GM10266 (cell line): ENCODE measurements around the gene STK24.

Experiments
- DNase-seq: peaks from one replicate; pipeline ENCODE4 v3.0.0; 2012; ENCODE audit errors: extremely low spot score
- TF ChIP-seq, protein P1 (sequence below): IDR thresholded peaks from 2 replicates; pipeline ENCODE4 v1.5.1; 2012; ENCODE audit warnings: mild to moderate bottlenecking, low read depth; ENCODE audit not compliant: control insufficient read depth, insufficient read depth; ENCODE audit errors: missing control alignments

Gene STK24

DNA sequence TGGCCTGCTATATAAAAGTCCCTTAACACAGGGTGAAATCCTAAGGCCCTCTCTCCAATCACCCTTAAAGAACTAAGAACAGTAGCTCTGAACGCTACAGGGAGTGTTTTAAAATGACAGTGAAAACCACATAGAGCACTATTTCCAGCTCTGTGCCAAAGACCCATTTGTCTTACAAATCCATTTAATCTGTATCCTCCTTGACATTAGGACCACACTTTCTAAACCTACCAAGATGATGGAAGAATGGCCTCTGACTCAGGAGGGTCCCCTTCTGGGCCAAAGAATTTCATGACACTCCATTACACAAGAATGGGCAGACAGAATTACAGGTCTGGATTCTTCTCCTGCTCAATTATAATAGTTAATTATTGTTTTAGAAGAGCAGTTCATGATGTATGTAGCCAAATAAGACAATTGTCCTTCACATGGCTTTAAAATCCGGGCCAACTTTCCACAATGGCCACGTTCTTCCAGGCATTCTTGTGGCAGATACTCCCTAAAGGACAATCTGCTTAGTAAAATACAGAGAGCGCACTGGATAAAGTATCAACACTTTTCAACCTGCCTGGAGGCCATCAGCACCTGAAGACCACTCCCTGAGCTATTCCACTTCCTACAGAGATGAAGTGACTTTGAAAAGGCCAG is 61.0 kb downstream of the STK24 start:
- no peak for DNase-seq
- TF ChIP-seq, protein P1, sequence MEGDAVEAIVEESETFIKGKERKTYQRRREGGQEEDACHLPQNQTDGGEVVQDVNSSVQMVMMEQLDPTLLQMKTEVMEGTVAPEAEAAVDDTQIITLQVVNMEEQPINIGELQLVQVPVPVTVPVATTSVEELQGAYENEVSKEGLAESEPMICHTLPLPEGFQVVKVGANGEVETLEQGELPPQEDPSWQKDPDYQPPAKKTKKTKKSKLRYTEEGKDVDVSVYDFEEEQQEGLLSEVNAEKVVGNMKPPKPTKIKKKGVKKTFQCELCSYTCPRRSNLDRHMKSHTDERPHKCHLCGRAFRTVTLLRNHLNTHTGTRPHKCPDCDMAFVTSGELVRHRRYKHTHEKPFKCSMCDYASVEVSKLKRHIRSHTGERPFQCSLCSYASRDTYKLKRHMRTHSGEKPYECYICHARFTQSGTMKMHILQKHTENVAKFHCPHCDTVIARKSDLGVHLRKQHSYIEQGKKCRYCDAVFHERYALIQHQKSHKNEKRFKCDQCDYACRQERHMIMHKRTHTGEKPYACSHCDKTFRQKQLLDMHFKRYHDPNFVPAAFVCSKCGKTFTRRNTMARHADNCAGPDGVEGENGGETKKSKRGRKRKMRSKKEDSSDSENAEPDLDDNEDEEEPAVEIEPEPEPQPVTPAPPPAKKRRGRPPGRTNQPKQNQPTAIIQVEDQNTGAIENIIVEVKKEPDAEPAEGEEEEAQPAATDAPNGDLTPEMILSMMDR: no peak

DNA sequence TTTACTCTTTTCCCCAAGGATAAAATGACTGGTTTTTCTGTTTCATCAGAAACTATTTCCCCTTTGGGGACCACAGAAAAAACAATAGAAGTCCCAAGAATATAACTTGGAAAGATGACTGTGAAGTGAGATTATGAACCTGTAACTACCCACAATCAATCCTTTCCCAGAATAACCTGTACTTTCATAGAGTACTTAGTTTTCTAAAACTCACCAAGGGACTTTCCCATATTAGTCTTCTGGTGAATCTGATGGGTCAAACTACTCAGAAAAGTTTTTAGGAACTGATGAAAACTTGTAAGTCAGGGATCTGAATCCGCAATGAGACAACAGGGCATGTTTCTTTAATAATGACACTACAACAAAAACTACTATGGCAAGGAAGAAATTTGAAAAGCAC is 62.6 kb downstream of the STK24 start:
- TF ChIP-seq, protein P1: no peak
- no peak for DNase-seq

DNA sequence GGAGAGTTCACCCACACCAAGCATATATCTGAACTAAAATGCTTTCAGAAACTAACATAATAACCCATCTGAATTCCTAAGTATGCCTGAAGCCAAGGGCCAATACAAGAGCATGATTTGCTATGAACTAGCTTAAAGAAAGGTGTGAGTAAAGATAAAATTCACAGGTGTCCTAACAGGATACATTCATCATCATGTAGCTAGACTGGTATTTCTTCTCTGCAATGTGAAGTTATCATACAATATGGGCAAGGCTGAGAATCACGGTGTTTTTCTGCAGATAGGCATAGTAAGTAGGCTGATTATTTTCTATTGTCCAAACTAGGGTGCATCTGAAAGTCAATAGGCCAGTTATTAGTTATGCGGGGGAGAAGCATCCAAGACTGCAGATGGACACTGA is 63.1 kb downstream of the STK24 start:
- TF ChIP-seq, protein P1: no peak
- no peak for DNase-seq

DNA sequence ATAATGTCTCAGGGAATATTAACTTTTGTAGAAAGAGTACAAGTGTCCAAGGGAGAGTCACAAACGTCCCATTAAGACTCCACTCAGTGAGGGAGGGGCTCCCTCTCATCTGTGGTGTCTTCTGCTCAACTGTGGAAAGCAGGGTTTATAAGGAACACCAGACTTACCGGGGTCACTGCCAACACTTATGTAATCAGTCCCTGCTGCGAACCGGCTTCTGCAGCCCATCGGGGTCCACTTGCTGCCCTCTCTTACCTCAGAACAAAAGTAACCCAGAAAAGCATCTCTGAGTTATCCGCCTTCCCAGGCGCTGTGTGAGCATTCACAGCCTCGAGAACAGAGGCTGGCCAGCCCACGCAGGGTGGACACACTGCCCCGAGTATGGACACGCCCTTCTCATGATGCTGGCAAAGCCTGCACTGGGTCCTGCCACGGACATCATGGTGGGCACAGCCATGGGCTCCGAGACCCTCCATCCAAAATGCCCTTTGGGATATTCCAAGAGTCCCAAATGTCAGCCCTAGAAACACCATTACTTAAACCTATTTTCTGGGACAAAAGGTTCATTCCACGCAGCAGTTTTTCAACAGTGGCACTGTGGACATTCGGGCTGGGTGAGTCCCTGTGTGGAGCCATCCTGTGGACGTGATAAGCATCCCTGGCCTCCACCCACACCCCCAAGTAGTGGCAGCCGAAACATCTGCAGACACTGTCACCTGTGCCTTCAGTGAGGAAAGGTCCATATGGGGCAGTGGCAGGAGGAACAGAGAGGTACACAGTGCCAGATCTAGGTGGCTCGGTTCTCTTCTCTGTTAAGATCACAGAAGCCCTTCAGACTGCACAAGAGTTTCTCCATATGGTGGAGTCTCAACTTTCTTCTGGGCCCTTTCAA is 63.9 kb downstream of the STK24 start:
- TF ChIP-seq, protein P1: no peak
- no peak for DNase-seq

DNA sequence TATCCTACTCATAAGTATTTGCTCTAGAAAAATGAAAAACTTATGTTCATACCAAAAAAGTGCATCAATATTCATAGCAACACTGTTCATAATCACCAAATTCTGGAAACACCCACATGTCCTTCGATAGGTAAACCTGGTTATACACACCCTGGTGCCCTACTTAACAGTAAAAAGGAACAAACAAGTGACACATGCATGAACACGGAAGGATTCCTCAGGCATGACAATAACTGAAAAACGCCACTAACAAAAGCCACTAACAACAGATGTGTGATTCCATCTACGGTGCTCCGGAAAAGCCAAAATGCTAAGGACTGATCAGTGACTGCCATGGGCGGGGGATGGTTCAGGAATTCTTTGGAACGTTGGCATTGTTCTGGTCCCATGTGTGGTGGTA is 65.5 kb downstream of the STK24 start:
- TF ChIP-seq, protein P1: no peak
- DNase-seq: no peak

DNA sequence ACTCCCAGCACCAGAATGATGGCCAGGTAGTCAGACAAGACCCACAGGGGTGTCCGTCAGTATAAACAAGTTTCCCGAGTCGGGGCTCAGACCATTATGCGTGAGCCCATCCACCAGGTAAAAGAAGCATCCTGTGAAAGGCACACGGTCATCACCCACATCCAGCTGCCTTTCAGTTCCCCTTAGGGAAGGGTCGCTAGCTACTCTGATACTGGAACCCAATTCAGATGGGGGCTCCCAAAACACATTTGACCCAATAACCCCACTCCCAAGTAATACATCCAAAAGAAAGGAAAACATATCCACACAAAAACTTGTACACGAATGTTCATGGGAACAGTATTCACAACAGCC is 66.8 kb downstream of the STK24 start:
- TF ChIP-seq, protein P1: no peak
- no peak for DNase-seq

DNA sequence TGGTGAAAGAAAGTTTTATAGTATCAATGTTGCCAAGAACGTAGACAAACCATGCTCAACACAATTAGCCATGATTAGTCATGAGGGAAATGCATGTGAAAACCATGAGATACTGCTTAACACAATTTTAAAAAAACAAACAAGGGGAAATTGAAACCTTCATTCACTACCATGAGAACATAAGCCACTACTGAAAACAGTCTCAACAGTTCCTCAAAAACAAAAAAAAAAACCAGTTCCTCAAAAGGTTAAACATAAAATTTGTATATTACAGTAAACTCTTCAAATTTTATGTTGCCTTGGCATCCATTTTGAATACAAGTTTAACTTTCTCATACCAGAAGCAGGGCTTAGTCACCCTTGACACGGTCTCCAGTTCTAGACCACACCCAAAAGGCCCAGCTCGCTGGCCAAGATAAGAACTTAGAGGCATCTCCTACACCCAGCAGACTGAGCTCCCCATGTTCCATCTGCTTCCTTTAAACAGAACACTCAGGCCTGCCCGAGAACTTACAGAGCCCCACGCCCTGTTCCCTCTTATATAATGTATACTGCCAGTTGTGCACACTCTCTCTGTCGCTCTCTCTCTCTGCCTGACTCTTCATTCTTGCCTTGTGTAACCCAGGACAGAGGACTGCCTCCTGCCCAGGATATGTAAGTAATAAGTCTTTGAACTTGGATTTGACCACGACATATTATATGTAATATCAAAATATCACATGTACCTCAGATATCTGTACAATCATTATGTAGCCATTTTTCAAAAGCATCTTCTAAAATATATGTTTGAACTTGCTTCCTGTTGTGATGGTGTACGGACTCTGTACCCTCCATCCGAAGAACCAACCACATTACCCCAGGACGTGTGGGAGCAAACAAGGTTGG is 67.4 kb downstream of the STK24 start:
- TF ChIP-seq, protein P1: no peak
- no peak for DNase-seq
